GM12878 (cell line): Measurements from ENCODE around the gene SORL1. TPM values are rescaled to one million over a fixed set of nuclear protein-coding genes. Genes with fewer than 3 reads are reported as not detected.
A peak's percentile ranks its signal among the peaks of the same experiment; 100 is the strongest.

Source experiments
- CBX3 ChIP-seq: fragments of 200-600 bp; sonication (generic); IDR thresholded peaks from 2 replicates; pipeline ENCODE4 v1.6.1; 2016; ENCODE audit warnings: low read depth, borderline replicate concordance
- CTCF ChIP-seq, 3 experiments: IDR thresholded peaks in 2 of 3; conservative IDR thresholded peaks in 1 of 3; 2 replicates each; pipeline ENCODE4 v1.5.1; 2011; ENCODE audit warnings: low read depth in 3 of 3, low read length in 3 of 3, mild to moderate bottlenecking in 3 of 3, control low read depth in 2 of 3, moderate library complexity in 2 of 3, inconsistent platforms in 1 of 3, mixed read lengths in 1 of 3; ENCODE audit not compliant: control insufficient read depth in 2 of 3, insufficient read depth in 1 of 3; ENCODE audit errors: extremely low read depth in 1 of 3
- EED ChIP-seq: sonication (generic); IDR thresholded peaks from 2 replicates; pipeline ENCODE4 v1.6.1; 2016; ENCODE audit warnings: antibody characterized with exemption, low read depth
- HSF1 ChIP-seq: fragments of 150-350 bp; IDR thresholded peaks from 2 replicates; pipeline ENCODE4 v1.6.1; 2014; ENCODE audit warnings: mild to moderate bottlenecking, low read depth, low read length
- JUNB ChIP-seq: IDR thresholded peaks from 2 replicates; pipeline ENCODE4 v1.6.1; 2016; ENCODE audit warnings: antibody characterized with exemption, mild to moderate bottlenecking
- NBN ChIP-seq: fragments of 450-650 bp; IDR thresholded peaks from 2 replicates; pipeline ENCODE4 v1.6.1; 2016
- NR2C2 ChIP-seq: IDR thresholded peaks from 2 replicates; pipeline ENCODE4 v1.6.1; 2011; ENCODE audit warnings: borderline replicate concordance, low read depth; ENCODE audit not compliant: control insufficient read depth, insufficient read length
- PML ChIP-seq: IDR thresholded peaks from 2 replicates; pipeline ENCODE4 v1.6.1; 2012; ENCODE audit warnings: low read length, inconsistent platforms
- SRF ChIP-seq, 2 experiments: IDR thresholded peaks; 2 replicates each; pipeline ENCODE4 v1.6.1; 2011; ENCODE audit warnings: low read depth in 2 of 2, low read length in 2 of 2, mild to moderate bottlenecking in 1 of 2, moderate library complexity in 1 of 2
- TCF3 ChIP-seq: IDR thresholded peaks from 2 replicates; pipeline ENCODE4 v1.6.1; 2012; ENCODE audit warnings: low read depth, mild to moderate bottlenecking, low read length, borderline replicate concordance; ENCODE audit not compliant: insufficient read depth
- ZNF217 ChIP-seq: fragments of 450-650 bp; IDR thresholded peaks from 2 replicates; pipeline ENCODE4 v1.6.1; 2017; ENCODE audit warnings: antibody characterized with exemption, mild to moderate bottlenecking
- ZNF274 ChIP-seq: IDR thresholded peaks from one replicate; pipeline ENCODE4 v1.8.0; 2011; ENCODE audit not compliant: insufficient read length, insufficient read depth
- polyA plus RNA-seq, 11 experiments: library from polyadenylated mRNA; depleted of rRNA in 4 of 11; unstranded in 6 of 11; stranded (reverse) in 5 of 11; fragments of >200 nt; fragmentation: Nextera tagmentation in 4 of 11; fragmentation: Illumina TruSeq in 1 of 11; extraction: Ambion mirVana in 4 of 11; extraction: Trizol in 1 of 11; gene quantifications; 1 replicate in 1 of 11; 2 replicates in 10 of 11; pipeline versions ENCODE4 v1.2.1 to v1.2.3, GENCODE V29; 2011 to 2016; ENCODE audit warnings: inconsistent platforms in 2 of 11, missing spikeins in 2 of 11, low read depth in 1 of 11
- total RNA-seq, 4 experiments: library from RNA; depleted of rRNA in 3 of 4; stranded (reverse); fragments of >200 nt in 3 of 4; fragmentation: Illumina TruSeq in 1 of 4; extraction: Trizol in 1 of 4; gene quantifications; 2 replicates each; pipeline versions ENCODE4 v1.2.1 to v1.2.3, GENCODE V29; 2013 to 2021
- TF ChIP-seq, protein P1 (sequence below): IDR thresholded peaks from 2 replicates; pipeline ENCODE4 v1.6.1; 2011; ENCODE audit warnings: low read depth, mild to moderate bottlenecking, low read length, moderate library complexity, borderline replicate concordance; ENCODE audit errors: extremely low read depth
- TF ChIP-seq, protein P2 (sequence below): IDR thresholded peaks from 2 replicates; pipeline ENCODE4 v1.6.1; 2012; ENCODE audit warnings: improper control_type of control experiment, low read depth, low read length; ENCODE audit not compliant: insufficient replicate concordance
- TF ChIP-seq, protein P3 (sequence below): fragments of 450-650 bp; IDR thresholded peaks from 2 replicates; pipeline ENCODE4 v1.6.1; 2017; ENCODE audit warnings: antibody characterized with exemption, mild to moderate bottlenecking, moderate library complexity

The SORL1 gene
- total and polyA plus RNA-seq, 10 of the 15 experiments (the other 5 are each of a cell fraction or from before 2014, with no cell fraction given) = 20.2 to 107 (median 59.9) TPM

DNA sequence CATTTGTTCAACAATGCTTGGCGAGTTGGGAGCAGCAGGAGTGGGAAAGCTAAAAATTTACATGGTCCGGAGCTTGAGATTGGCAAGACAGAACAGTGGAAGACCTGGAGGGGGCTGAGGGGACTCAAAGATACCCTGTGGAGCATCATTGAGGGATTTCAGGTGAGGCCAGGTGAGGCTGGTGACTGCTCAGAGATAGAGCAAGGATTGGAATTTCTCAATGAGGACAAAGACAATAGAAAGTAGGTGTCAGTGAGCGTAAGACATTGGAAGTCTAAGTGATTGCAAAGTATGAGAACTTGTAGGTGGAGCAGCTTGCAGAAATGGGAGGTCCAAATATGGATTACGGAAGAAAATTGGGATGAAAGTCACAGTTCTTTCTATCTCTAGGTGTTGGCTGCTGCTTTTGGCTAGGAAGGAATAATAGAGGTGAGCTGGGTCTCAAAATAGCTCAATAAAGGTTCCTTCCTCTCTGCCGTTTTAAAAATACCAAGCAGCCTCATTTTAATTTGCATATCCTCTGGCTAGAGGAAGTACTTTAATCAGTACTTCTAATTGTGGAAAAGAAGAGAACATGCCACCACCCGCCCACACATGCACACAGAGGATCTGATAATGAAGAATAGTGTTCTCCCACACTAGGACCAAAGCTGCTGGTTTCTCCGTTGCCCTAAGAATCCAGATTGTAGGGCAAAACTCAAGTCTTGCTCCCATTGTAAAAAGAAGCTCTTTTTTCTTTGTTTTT is 42.4 kb downstream of the SORL1 start (continued):
- TF ChIP-seq SRF (IDR thresholded peaks at IDR 0.05; ENCODE audit: low read depth in 2 of 2, low read length in 2 of 2) (no peak), PML (peak; percentile 52; the same call in 1 of the 2 replicates), TCF3 (no peak), NBN (no peak), NR2C2 (no peak), CTCF (IDR thresholded peaks at IDR 0.05 in 2 of 3, conservative IDR thresholded peaks at IDR 0.05 in 1 of 3; ENCODE audit: control insufficient read depth in 2 of 3, extremely low read depth in 1 of 3, insufficient read depth in 1 of 3, low read depth in 3 of 3, low read length in 3 of 3) (no peak), CBX3 (no peak), ZNF274 (no peak), ZNF217 (0 out of 2 replicates have a peak, but pooled peaks have one; percentile 72), HSF1 (no peak), JUNB (no peak), EED (peak; percentile 27; the same call in 1 of the 2 replicates)
- TF ChIP-seq, protein P1, sequence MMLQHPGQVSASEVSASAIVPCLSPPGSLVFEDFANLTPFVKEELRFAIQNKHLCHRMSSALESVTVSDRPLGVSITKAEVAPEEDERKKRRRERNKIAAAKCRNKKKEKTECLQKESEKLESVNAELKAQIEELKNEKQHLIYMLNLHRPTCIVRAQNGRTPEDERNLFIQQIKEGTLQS = no peak
- TF ChIP-seq, protein P2, sequence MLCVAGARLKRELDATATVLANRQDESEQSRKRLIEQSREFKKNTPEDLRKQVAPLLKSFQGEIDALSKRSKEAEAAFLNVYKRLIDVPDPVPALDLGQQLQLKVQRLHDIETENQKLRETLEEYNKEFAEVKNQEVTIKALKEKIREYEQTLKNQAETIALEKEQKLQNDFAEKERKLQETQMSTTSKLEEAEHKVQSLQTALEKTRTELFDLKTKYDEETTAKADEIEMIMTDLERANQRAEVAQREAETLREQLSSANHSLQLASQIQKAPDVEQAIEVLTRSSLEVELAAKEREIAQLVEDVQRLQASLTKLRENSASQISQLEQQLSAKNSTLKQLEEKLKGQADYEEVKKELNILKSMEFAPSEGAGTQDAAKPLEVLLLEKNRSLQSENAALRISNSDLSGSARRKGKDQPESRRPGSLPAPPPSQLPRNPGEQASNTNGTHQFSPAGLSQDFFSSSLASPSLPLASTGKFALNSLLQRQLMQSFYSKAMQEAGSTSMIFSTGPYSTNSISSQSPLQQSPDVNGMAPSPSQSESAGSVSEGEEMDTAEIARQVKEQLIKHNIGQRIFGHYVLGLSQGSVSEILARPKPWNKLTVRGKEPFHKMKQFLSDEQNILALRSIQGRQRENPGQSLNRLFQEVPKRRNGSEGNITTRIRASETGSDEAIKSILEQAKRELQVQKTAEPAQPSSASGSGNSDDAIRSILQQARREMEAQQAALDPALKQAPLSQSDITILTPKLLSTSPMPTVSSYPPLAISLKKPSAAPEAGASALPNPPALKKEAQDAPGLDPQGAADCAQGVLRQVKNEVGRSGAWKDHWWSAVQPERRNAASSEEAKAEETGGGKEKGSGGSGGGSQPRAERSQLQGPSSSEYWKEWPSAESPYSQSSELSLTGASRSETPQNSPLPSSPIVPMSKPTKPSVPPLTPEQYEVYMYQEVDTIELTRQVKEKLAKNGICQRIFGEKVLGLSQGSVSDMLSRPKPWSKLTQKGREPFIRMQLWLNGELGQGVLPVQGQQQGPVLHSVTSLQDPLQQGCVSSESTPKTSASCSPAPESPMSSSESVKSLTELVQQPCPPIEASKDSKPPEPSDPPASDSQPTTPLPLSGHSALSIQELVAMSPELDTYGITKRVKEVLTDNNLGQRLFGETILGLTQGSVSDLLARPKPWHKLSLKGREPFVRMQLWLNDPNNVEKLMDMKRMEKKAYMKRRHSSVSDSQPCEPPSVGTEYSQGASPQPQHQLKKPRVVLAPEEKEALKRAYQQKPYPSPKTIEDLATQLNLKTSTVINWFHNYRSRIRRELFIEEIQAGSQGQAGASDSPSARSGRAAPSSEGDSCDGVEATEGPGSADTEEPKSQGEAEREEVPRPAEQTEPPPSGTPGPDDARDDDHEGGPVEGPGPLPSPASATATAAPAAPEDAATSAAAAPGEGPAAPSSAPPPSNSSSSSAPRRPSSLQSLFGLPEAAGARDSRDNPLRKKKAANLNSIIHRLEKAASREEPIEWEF = no peak
- TF ChIP-seq, protein P3, sequence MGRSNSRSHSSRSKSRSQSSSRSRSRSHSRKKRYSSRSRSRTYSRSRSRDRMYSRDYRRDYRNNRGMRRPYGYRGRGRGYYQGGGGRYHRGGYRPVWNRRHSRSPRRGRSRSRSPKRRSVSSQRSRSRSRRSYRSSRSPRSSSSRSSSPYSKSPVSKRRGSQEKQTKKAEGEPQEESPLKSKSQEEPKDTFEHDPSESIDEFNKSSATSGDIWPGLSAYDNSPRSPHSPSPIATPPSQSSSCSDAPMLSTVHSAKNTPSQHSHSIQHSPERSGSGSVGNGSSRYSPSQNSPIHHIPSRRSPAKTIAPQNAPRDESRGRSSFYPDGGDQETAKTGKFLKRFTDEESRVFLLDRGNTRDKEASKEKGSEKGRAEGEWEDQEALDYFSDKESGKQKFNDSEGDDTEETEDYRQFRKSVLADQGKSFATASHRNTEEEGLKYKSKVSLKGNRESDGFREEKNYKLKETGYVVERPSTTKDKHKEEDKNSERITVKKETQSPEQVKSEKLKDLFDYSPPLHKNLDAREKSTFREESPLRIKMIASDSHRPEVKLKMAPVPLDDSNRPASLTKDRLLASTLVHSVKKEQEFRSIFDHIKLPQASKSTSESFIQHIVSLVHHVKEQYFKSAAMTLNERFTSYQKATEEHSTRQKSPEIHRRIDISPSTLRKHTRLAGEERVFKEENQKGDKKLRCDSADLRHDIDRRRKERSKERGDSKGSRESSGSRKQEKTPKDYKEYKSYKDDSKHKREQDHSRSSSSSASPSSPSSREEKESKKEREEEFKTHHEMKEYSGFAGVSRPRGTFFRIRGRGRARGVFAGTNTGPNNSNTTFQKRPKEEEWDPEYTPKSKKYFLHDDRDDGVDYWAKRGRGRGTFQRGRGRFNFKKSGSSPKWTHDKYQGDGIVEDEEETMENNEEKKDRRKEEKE = no peak
